ACC112 (cell line): ENCODE results near the gene DNMBP.
"Not testable (repeated sequence)": the region's sequence is repeated elsewhere in the genome, so short reads cannot be mapped to it uniquely, and the experiment has no call there.

Experiments used
- H2AFZ ChIP-seq: fragments of 200-600 bp; sonication (generic); one replicate; pipeline ENCODE4 v1.6.0; 2017; ENCODE audit warnings: antibody characterized with exemption, low read length; ENCODE audit not compliant: unreplicated experiment
- H3K27ac ChIP-seq: fragments of 200-600 bp; sonication (generic); 2 replicates; pipeline ENCODE4 v1.5.1; 2014; ENCODE audit warnings: low read depth, mild to moderate bottlenecking, antibody characterized with exemption, low read length, moderate library complexity
- H3K27me3 ChIP-seq: fragments of 200-600 bp; sonication (generic); 2 replicates; pipeline ENCODE4 v1.6.1; 2014; ENCODE audit warnings: mild to moderate bottlenecking, antibody characterized with exemption, low read length, moderate library complexity, mixed read lengths; ENCODE audit not compliant: insufficient read depth
- H3K36me3 ChIP-seq: fragments of 200-600 bp; sonication (generic); 2 replicates; pipeline ENCODE4 v1.6.1; 2016; ENCODE audit warnings: mild to moderate bottlenecking, antibody characterized with exemption, low read length, moderate library complexity, mixed read lengths; ENCODE audit not compliant: insufficient read depth
- H3K4me1 ChIP-seq: fragments of 200-600 bp; sonication (generic); one replicate; pipeline ENCODE4 v1.6.1; 2016; ENCODE audit warnings: low read length, mixed read lengths; ENCODE audit not compliant: insufficient read depth, unreplicated experiment, control insufficient read depth
- H3K4me3 ChIP-seq: fragments of 200-600 bp; sonication (generic); 2 replicates; pipeline ENCODE4 v1.5.1; 2014; ENCODE audit warnings: mild to moderate bottlenecking, low read depth, low read length
- H3K79me2 ChIP-seq: fragments of 200-600 bp; sonication (generic); one replicate; pipeline ENCODE4 v1.6.0; 2016; ENCODE audit warnings: low read length; ENCODE audit not compliant: control insufficient read depth, unreplicated experiment, insufficient read depth

Gene DNMBP

DNA sequence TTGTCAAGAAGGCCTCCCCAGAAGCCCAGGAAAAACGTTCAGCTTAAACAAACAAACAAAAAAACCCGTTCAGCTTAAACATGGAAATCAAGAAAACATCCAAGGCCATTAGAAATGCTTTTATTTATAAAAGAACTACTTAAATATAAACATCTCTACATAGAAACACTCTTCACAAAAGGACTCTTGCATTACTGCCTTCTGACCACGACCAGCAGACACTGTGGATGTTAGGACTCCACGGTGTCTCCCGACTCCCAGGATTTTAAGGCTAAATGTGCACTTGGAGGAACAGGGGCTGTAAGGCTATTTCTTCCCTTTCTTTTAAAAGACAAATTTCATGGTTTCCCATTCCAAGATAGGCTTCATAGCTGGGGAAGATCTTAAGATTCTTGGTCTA is 134.3 kb downstream of the DNMBP start:
- peaks cover 8% of the 10 kb centered on the region for H3K4me1 ChIP-seq
- no peak overlapping the region for H3K4me3 ChIP-seq
- no peak overlapping the region for H3K27ac ChIP-seq
- no peak overlapping the region for H2AFZ ChIP-seq
- H3K79me2 ChIP-seq, result no peaks in the 10 kb centered on the region
- H3K27me3 ChIP-seq, result no peaks in the 10 kb centered on the region
- peaks cover 39% of the 10 kb centered on the region for H3K36me3 ChIP-seq

GRCh38 chr10:99874341-99875085 is 135.2 kb downstream of the DNMBP start:
- peaks cover 10% of the 10 kb centered on the region for H3K4me1 ChIP-seq
- no peaks in the 10 kb centered on the region for H3K27me3 ChIP-seq
- H3K27ac ChIP-seq, result no peak overlapping the region

GRCh38 chr10:99873846-99874245 is 135.9 kb downstream of the DNMBP start:
- Histone ChIP-seq H3K27me3 (no peaks in the 10 kb centered on the region), H3K4me1 (peaks cover 10% of the 10 kb centered on the region)

More at GRCh38 chr10:99874341-99875085, 135.2 kb downstream of the DNMBP start:
- Histone ChIP-seq H2AFZ (no peak overlapping the region), H3K4me3 (no peak overlapping the region), H3K36me3 (peaks cover 29% of the 10 kb centered on the region), H3K79me2 (no peaks in the 10 kb centered on the region)

DNA sequence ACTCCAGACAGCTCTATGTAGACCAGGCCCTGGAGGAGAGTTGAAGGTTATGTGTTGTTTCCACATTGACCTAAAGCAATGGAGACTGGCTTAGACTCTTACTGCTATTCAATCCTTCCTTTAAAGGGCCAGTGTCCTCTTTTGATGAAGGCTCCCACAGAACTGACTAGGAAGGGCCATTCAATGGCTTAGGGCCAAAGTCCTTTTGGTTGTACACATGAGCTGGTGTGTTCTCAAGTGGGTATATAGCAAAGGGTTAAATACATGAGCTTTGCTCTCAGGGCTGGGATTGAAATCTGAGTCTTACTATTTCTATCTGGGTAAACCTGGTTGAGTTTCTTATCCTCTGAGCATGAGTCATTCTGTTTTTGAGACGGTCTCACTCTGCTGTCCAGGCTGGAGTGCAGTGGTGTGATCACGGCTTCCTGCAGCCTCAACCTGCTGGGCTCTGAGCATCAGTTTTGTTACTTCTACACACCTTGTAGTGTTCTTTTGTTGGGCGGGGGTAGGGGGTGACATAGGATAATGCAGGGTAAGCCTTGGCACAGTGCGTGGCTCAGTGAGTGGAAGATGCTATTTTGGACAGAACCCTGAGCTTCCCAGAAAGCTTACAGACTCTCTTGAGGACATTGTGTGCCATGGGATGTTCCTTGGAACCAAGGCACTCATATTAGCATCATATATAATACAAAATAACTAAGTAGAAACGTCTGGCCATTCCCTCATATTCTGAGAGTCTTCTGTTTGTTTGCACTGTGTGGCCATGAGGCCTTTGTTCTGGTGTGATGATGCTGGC is 137.2 kb downstream of the DNMBP start:
- Histone ChIP-seq H2AFZ (no peak overlapping the region), H3K79me2 (no peaks in the 10 kb centered on the region), H3K27ac (no peak overlapping the region), H3K36me3 (peaks cover 15% of the 10 kb centered on the region), H3K27me3 (no peaks in the 10 kb centered on the region), H3K4me1 (peaks cover 10% of the 10 kb centered on the region), H3K4me3 (no peak overlapping the region)

More at GRCh38 chr10:99873846-99874245, 135.9 kb downstream of the DNMBP start:
- Histone ChIP-seq H3K79me2 (no peaks in the 10 kb centered on the region), H3K27ac (no peak overlapping the region), H3K36me3 (peaks cover 27% of the 10 kb centered on the region), H3K4me3 (no peak overlapping the region), H2AFZ (no peak overlapping the region)

DNA sequence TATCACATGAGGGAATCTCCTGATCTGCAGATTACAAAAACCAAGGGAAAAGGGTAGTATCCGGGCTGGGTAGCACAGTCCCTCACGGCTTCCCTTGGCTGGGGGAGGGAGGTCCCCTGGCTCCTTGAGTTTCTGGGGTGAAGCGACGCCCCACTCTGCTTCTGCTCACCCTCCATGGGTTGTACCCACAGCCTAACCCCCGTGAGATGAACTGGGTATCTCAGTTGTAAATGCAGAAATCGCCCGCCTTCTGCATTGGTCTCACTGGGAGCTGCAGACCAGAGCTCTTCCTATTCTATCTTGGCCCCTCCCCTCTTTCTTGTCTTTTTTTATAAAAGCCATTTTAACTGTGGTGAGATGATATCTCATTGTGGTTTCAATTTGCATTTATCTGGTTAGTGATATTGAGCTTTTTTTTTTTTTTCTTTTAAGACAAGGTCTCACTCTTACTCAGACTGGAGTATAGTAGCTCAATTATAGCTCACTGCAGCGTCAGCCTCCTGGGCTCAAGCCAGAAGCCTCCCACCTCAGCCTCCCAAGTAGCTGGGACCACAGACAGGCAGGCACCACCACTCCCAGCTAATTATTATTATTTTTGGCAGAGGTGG is 139.5 kb downstream of the DNMBP start:
- H3K27ac ChIP-seq, result no peak overlapping the region
- 0 out of 2 replicates have a peak, but pooled peaks cover 6% of the 10 kb centered on the region for H3K36me3 ChIP-seq
- no peaks in the 10 kb centered on the region for H3K79me2 ChIP-seq
- H2AFZ ChIP-seq, result no peak overlapping the region
- H3K27me3 ChIP-seq, result no peaks in the 10 kb centered on the region
- no peak overlapping the region for H3K4me3 ChIP-seq
- peaks cover 10% of the 10 kb centered on the region for H3K4me1 ChIP-seq

GRCh38 chr10:99869581-99870122 is 140.1 kb downstream of the DNMBP start:
- H3K4me3 ChIP-seq, result no peak overlapping the region
- H3K4me1 ChIP-seq, result peaks cover 10% of the 10 kb centered on the region
- H3K27ac ChIP-seq, result no peak overlapping the region
- no peaks in the 10 kb centered on the region for H3K79me2 ChIP-seq
- 0 out of 2 replicates have a peak, but pooled peaks cover 6% of the 10 kb centered on the region for H3K36me3 ChIP-seq
- H2AFZ ChIP-seq, result no peak overlapping the region
- no peaks in the 10 kb centered on the region for H3K27me3 ChIP-seq

DNA sequence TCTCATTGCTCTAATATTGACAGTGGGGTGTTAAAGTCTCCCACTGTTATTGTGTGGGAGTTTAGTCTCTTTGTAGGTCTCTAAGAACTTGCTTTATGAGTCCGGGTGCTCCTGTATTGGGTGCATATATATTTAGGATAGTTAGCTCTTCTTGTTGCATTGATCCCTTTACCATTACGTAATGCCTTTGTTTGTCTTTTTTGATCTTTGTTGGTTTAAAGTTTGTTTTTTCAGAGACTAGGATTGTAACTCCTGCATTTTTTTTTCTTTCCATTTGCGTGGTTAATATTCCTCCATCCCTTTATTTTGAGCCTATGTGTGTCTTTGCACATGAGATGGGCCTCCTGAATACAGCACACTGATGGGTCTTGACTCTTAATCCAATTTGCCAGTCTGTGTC is 142.5 kb downstream of the DNMBP start:
- H3K27ac ChIP-seq, H3K27me3 ChIP-seq, H3K79me2 ChIP-seq, H2AFZ ChIP-seq, H3K36me3 ChIP-seq, H3K4me3 ChIP-seq, H3K4me1 ChIP-seq: not testable (repeated sequence)

DNA sequence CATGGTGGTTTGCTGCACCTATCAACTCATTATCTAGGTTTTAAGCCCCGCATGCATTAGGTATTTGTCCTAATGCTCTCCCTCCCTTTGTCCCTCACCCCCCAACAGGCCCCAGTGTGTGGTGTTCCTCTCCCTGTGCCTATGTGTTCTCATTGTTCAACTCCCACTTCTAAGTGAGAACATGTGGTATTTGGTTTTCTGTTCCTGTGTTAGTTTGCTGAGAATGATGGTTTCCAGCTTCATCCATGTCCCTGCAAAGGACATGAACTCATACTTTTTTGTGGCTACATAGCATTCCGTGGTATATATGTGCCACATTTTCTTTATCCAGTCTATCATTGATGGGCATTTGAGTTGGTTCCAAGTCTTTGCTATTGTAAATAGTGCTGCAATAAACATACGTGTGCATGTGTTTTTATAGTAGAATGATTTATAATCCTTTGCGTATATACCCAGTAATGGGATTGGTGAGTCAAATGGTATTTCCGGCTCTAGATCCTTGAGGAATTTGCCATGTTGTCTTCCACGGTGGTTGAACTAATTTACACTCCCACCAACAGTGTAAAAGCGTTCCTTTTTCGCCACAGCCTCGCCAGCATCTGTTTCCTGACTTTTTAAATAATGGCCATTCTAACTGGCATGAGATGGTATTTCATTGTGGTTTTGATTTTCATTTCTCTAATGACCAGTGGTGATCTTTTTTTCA is 146.1 kb downstream of the DNMBP start:
- H3K36me3 ChIP-seq, H3K27me3 ChIP-seq, H3K79me2 ChIP-seq, H3K4me3 ChIP-seq, H2AFZ ChIP-seq, H3K4me1 ChIP-seq: not testable (repeated sequence)
- H3K27ac ChIP-seq, result peak overlapping the region; percentile 7; the same call in 1 of the 2 replicates

DNA sequence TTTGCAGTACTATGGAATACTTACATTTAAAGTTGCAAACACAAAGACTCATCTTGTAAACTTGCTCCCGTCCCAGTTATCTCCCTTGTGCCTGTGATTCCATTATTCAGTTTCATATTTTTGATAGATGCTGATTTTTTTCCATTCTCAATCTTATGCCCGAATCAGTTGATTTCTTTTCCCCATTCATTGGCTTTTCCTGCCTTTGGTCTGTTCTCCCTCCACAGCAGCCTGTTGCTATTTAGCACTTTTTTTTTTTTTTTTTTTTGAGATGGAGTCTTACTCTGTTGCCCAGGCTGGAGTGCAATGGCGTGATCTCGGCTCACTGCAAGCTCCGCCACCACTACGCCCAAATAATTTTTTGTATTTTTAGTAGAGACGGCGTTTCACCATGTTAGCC is 149.3 kb downstream of the DNMBP start:
- Histone ChIP-seq H3K79me2 (no peaks in the 10 kb centered on the region), H3K27me3 (no peaks in the 10 kb centered on the region), H3K4me3 (no peak overlapping the region), H2AFZ (no peak overlapping the region), H3K36me3 (no peaks in the 10 kb centered on the region), H3K27ac (no peak overlapping the region), H3K4me1 (peaks cover 2% of the 10 kb centered on the region)

DNA sequence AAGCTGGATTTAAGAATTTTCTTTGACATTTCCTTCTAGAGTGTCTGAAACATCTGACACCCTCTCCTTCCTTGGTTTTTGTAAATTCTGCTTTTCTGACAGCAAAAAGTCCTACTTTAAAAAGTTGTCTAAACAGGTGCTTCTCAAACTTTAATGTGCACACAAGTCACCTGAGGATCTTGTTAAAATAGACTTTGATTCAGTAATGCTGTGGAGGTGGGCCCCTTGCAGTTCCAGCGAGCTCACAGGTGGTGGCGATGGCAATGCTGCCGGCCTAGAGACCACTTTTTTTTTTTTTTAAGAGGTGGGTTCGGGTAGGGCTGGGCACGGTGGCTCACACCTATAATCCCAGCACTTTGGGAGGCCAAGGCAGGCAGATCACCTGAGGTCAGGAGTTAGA is 150.2 kb downstream of the DNMBP start:
- H2AFZ ChIP-seq, result no peak overlapping the region
- no peak overlapping the region for H3K4me3 ChIP-seq
- peaks cover 2% of the 10 kb centered on the region for H3K4me1 ChIP-seq
- no peaks in the 10 kb centered on the region for H3K36me3 ChIP-seq
- no peak overlapping the region for H3K27ac ChIP-seq
- H3K27me3 ChIP-seq, result no peaks in the 10 kb centered on the region
- no peaks in the 10 kb centered on the region for H3K79me2 ChIP-seq
